CD14-positive monocyte (primary cell): ENCODE results near the gene C3orf52. TPM values are rescaled to one million over a fixed set of nuclear protein-coding genes. Genes with fewer than 3 reads are reported as not detected.

Experiments used
- DNase-seq, 3 donors: peaks; one replicate each; pipeline ENCODE4 v3.0.0-alpha.2; 2011 to 2022
- H2AFZ ChIP-seq: 2 replicates; pipeline ENCODE4 v1.6.0; 2012; ENCODE audit warnings: mild to moderate bottlenecking, low read depth, low read length, inconsistent platforms; ENCODE audit not compliant: insufficient read depth, poor library complexity, severe bottlenecking
- H3K27ac ChIP-seq, 2 donors: 1 replicate in 1 of 2; 2 replicates in 1 of 2; pipeline ENCODE4 v1.5.1; 2012 to 2013; ENCODE audit warnings: low read length in 2 of 2, control low read depth in 1 of 2, inconsistent platforms in 1 of 2, low read depth in 1 of 2, mild to moderate bottlenecking in 1 of 2
- H3K27me3 ChIP-seq, 2 donors: one replicate each; pipeline versions ENCODE4 v1.6.0 to v1.6.1; 2011 to 2013; ENCODE audit warnings: low read length in 2 of 2; ENCODE audit not compliant: control insufficient read depth in 2 of 2, insufficient read depth in 2 of 2
- H3K36me3 ChIP-seq, 2 donors: replicated peaks in 1 of 2; 1 replicate in 1 of 2; 2 replicates in 1 of 2; pipeline versions ENCODE4 v1.5.1 to v1.6.1; 2012 to 2013; ENCODE audit warnings: low read length in 2 of 2, control low read depth in 1 of 2, inconsistent platforms in 1 of 2, mild to moderate bottlenecking in 1 of 2; ENCODE audit not compliant: insufficient read depth in 2 of 2, control insufficient read depth in 1 of 2
- H3K4me1 ChIP-seq, 2 donors: 1 replicate in 1 of 2; 2 replicates in 1 of 2; pipeline versions ENCODE4 v1.5.1 to v1.6.1; 2012 to 2013; ENCODE audit warnings: low read length in 2 of 2, control low read depth in 1 of 2, inconsistent platforms in 1 of 2, mild to moderate bottlenecking in 1 of 2, moderate library complexity in 1 of 2; ENCODE audit not compliant: insufficient read depth in 2 of 2, control insufficient read depth in 1 of 2
- H3K4me2 ChIP-seq: replicated peaks from 2 replicates; pipeline ENCODE3; 2012; ENCODE audit warnings: low read length, moderate library complexity, mild to moderate bottlenecking; ENCODE audit not compliant: poor library complexity, severe bottlenecking; ENCODE audit errors: extremely low read depth
- H3K4me3 ChIP-seq, 3 experiments: fragments of 200-600 bp in 1 of 3; sonication (generic) in 1 of 3; replicated peaks in 1 of 3; 1 replicate in 2 of 3; 2 replicates in 1 of 3; pipeline ENCODE4 v1.5.1; 2011 to 2013; ENCODE audit warnings: low read length in 3 of 3, mild to moderate bottlenecking in 3 of 3, control low read depth in 2 of 3, low read depth in 2 of 3, inconsistent platforms in 1 of 3, moderate library complexity in 1 of 3
- H3K79me2 ChIP-seq: 2 replicates; pipeline ENCODE4 v1.6.0; 2012; ENCODE audit warnings: mild to moderate bottlenecking, control low read depth, inconsistent platforms, low read length, moderate library complexity; ENCODE audit not compliant: insufficient read depth
- H3K9ac ChIP-seq: 2 replicates; pipeline ENCODE4 v1.6.0; 2017; ENCODE audit warnings: low read length, mild to moderate bottlenecking; ENCODE audit not compliant: insufficient read depth, poor library complexity, severe bottlenecking
- H3K9me3 ChIP-seq, 2 donors: replicated peaks in 1 of 2; 1 replicate in 1 of 2; 2 replicates in 1 of 2; pipeline versions ENCODE4 v1.5.1 to v1.6.1; 2012 to 2013; ENCODE audit warnings: low read length in 2 of 2, control low read depth in 1 of 2; ENCODE audit not compliant: control insufficient read depth in 1 of 2, insufficient read depth in 1 of 2
- H4K20me1 ChIP-seq: 2 replicates; pipeline ENCODE4 v1.6.0; 2012; ENCODE audit warnings: mild to moderate bottlenecking, low read length, control low read depth, moderate library complexity; ENCODE audit not compliant: insufficient read depth
- H3K27ac Mint-ChIP-seq, 7 donors: one replicate each; pipeline ENCODE4 v1.8.0; 2020; ENCODE audit warnings: mild to moderate bottlenecking in 7 of 7, mixed read lengths in 7 of 7, moderate library complexity in 6 of 7, inconsistent platforms in 2 of 7
- H3K27me3 Mint-ChIP-seq, 3 donors: one replicate each; pipeline ENCODE4 v1.8.0; 2021 to 2022; ENCODE audit warnings: low read depth in 3 of 3, mild to moderate bottlenecking in 3 of 3, mixed read lengths in 3 of 3, moderate library complexity in 3 of 3, inconsistent platforms in 1 of 3
- H3K36me3 Mint-ChIP-seq, 2 donors: one replicate each; pipeline ENCODE4 v1.8.0; 2020; ENCODE audit warnings: mixed read lengths in 2 of 2, inconsistent platforms in 1 of 2, mild to moderate bottlenecking in 1 of 2
- H3K4me1 Mint-ChIP-seq: one replicate; pipeline ENCODE4 v1.8.0; 2020; ENCODE audit warnings: mild to moderate bottlenecking, mixed read lengths
- H3K4me3 Mint-ChIP-seq, 2 donors: one replicate each; pipeline ENCODE4 v1.8.0; 2020; ENCODE audit warnings: mild to moderate bottlenecking in 2 of 2, mixed read lengths in 2 of 2, moderate library complexity in 1 of 2
- H3K9me3 Mint-ChIP-seq, 7 donors: one replicate each; pipeline ENCODE4 v1.8.0; 2020 to 2022; ENCODE audit warnings: mixed read lengths in 7 of 7, mild to moderate bottlenecking in 6 of 7, moderate library complexity in 6 of 7, inconsistent platforms in 2 of 7
- WGBS: methylation state at CpG from one replicate; pipeline ENCODE4 v1.1.5; 2013; ENCODE audit warnings: missing lambda C conversion rate; ENCODE audit not compliant: insufficient coverage; 5-methylcytosine and 5-hydroxymethylcytosine counted together
- intact Hi-C, 2 donors: fragments of 100-400 bp; cut with micrococcal nuclease; formaldehyde crosslinking; loops; one replicate each; pipeline versions ENCODE4 v1.15.0 to v1.15.1; 2023
- polyA plus RNA-seq, 3 donors: library from polyadenylated mRNA; depleted of rRNA in 1 of 3; unstranded in 2 of 3; stranded (reverse) in 1 of 3; fragments of 300-500 nt in 2 of 3; fragments of >200 nt in 1 of 3; fragmentation: Illumina TruSeq in 2 of 3; gene quantifications; 1 replicate in 2 of 3; 2 replicates in 1 of 3; pipeline ENCODE4 v1.2.3, GENCODE V29; 2012 to 2021
- TF ChIP-seq, protein P1 (sequence below): fragments of 200-600 bp; IDR thresholded peaks from one replicate; pipeline ENCODE4 v1.8.0; 2022; ENCODE audit warnings: antibody characterized with exemption, mild to moderate bottlenecking

C3orf52 gene
- polyA plus RNA-seq, 3 donors = not detected

- H3K36me3 ChIP-seq = no peaks in the 10 kb centered on the region
- Mint-ChIP-seq H3K9me3 (no peaks in the 10 kb centered on the region), H3K36me3 (no peaks in the 10 kb centered on the region), H3K4me1 (no peaks in the 10 kb centered on the region), H3K27ac (no peak overlapping the region), H3K4me3 (no peak overlapping the region), H3K27me3 (peaks cover 0 to 1% (median 0%) of the 10 kb centered on the region in 3 donors)
- intact Hi-C loops = no loop called here
- H3K79me2 ChIP-seq = no peaks in the 10 kb centered on the region
- H3K27ac ChIP-seq = no peak overlapping the region
- H3K4me2 ChIP-seq = no peak overlapping the region
- no peak overlapping the region for H3K4me3 ChIP-seq
- peaks cover 0 to 2% of the 10 kb centered on the region in 2 donors for H3K4me1 ChIP-seq
- H3K9ac ChIP-seq = no peak overlapping the region
- TF ChIP-seq, protein P1, sequence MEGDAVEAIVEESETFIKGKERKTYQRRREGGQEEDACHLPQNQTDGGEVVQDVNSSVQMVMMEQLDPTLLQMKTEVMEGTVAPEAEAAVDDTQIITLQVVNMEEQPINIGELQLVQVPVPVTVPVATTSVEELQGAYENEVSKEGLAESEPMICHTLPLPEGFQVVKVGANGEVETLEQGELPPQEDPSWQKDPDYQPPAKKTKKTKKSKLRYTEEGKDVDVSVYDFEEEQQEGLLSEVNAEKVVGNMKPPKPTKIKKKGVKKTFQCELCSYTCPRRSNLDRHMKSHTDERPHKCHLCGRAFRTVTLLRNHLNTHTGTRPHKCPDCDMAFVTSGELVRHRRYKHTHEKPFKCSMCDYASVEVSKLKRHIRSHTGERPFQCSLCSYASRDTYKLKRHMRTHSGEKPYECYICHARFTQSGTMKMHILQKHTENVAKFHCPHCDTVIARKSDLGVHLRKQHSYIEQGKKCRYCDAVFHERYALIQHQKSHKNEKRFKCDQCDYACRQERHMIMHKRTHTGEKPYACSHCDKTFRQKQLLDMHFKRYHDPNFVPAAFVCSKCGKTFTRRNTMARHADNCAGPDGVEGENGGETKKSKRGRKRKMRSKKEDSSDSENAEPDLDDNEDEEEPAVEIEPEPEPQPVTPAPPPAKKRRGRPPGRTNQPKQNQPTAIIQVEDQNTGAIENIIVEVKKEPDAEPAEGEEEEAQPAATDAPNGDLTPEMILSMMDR = no peak
- no peak for DNase-seq
- no peak overlapping the region for H2AFZ ChIP-seq
- WGBS = no CpG with 5 or more reads among the region's 4 CpGs
- H3K9me3 ChIP-seq = no peaks in the 10 kb centered on the region
- no peaks in the 10 kb centered on the region for H4K20me1 ChIP-seq
- H3K27me3 ChIP-seq = no peaks in the 10 kb centered on the region
Measured at GRCh38 chr3:112046599-112046998, 39.6 kb upstream of the C3orf52 start.

GRCh38 chr3:112047264-112047663 lies 38.9 kb upstream of the C3orf52 start:
- H3K9ac ChIP-seq = no peak overlapping the region
- no peak overlapping the region for H3K27ac ChIP-seq
- no peak overlapping the region for H2AFZ ChIP-seq
- Mint-ChIP-seq H3K4me1 (no peaks in the 10 kb centered on the region), H3K4me3 (no peak overlapping the region), H3K27ac (no peak overlapping the region), H3K27me3 (peaks cover 0 to 1% (median 0%) of the 10 kb centered on the region in 3 donors), H3K9me3 (no peaks in the 10 kb centered on the region), H3K36me3 (no peaks in the 10 kb centered on the region)
- 40% methylated on average over 1 of the region's 1 CpG for WGBS
- no peak overlapping the region for H3K4me3 ChIP-seq
- H3K79me2 ChIP-seq = no peaks in the 10 kb centered on the region
- intact Hi-C loops = no loop called here
- no peaks in the 10 kb centered on the region for H3K9me3 ChIP-seq
- DNase-seq = no peak
- peaks cover 0 to 2% of the 10 kb centered on the region in 2 donors for H3K4me1 ChIP-seq
- H3K4me2 ChIP-seq = no peak overlapping the region
- TF ChIP-seq, protein P1 = no peak
- H3K27me3 ChIP-seq = no peaks in the 10 kb centered on the region
- no peaks in the 10 kb centered on the region for H4K20me1 ChIP-seq
- no peaks in the 10 kb centered on the region for H3K36me3 ChIP-seq
